T-helper 17 cell (primary cell): ENCODE results near the gene PDHB. TPM values are rescaled to one million over a fixed set of nuclear protein-coding genes. Genes with fewer than 3 reads are reported as not detected.

ENCODE experiments used
- ATAC-seq: fragments of 150-1000 bp; cut with Tn5 transposase; 2 replicates; pipeline ENCODE4 v1.10.0; 2021; ENCODE audit warnings: mild to moderate bottlenecking, moderate library complexity
- DNase-seq, 3 donors: peaks; one replicate each; pipeline versions ENCODE4 v3.0.0 to v3.0.0-alpha.2; 2020 to 2021
- H3K9me3 ChIP-seq: one replicate; pipeline ENCODE4 v1.7.0; 2013; ENCODE audit warnings: low read length, mild to moderate bottlenecking; ENCODE audit not compliant: control insufficient read depth, poor library complexity, severe bottlenecking
- H3K27ac Mint-ChIP-seq: one replicate; pipeline ENCODE4 v1.8.0; 2022; ENCODE audit warnings: mild to moderate bottlenecking, moderate library complexity, mixed read lengths
- H3K27me3 Mint-ChIP-seq: one replicate; pipeline ENCODE4 v1.8.0; 2022; ENCODE audit warnings: mixed read lengths
- H3K36me3 Mint-ChIP-seq: one replicate; pipeline ENCODE4 v1.8.0; 2022; ENCODE audit warnings: low read depth, mixed read lengths
- H3K4me1 Mint-ChIP-seq: one replicate; pipeline ENCODE4 v1.8.0; 2022; ENCODE audit warnings: mild to moderate bottlenecking, mixed read lengths
- H3K4me3 Mint-ChIP-seq: one replicate; pipeline ENCODE4 v1.8.0; 2022; ENCODE audit warnings: mild to moderate bottlenecking, moderate library complexity, mixed read lengths
- total RNA-seq, 4 donors: library from RNA in 2 of 4; stranded (reverse) in 2 of 4; gene quantifications; one replicate each; pipeline ENCODE4 v1.2.3 and lab custom pipeline; 2022 to 2026

Gene PDHB
- total RNA-seq, 2 donors from 2014 or later, result 25.6 to 29.9 TPM

GRCh38 chr3:58383904-58384303 lies 49.7 kb downstream of the PDHB start:
- H3K27ac Mint-ChIP-seq, result no peak overlapping the region
- ATAC-seq, result no peak
- H3K4me1 Mint-ChIP-seq, result peaks cover 14% of the 10 kb centered on the region
- peaks cover 8% of the 10 kb centered on the region for H3K36me3 Mint-ChIP-seq
- H3K9me3 ChIP-seq, result no peaks in the 10 kb centered on the region
- no peak for DNase-seq
- H3K4me3 Mint-ChIP-seq, result no peak overlapping the region
- H3K27me3 Mint-ChIP-seq, result no peaks in the 10 kb centered on the region

- ATAC-seq (no peak), DNase-seq (no peak)
- Mint-ChIP-seq H3K4me1 (peaks cover 14% of the 10 kb centered on the region), H3K27ac (no peak overlapping the region), H3K27me3 (no peaks in the 10 kb centered on the region), H3K36me3 (peaks cover 8% of the 10 kb centered on the region), H3K4me3 (no peak overlapping the region)
- H3K9me3 ChIP-seq, result no peaks in the 10 kb centered on the region
Observed at GRCh38 chr3:58383476-58383875, 50.2 kb downstream of the PDHB start.

- no peak overlapping the region for H3K27ac Mint-ChIP-seq
Observed at GRCh38 chr3:58379351-58380073, 54.1 kb downstream of the PDHB start.

GRCh38 chr3:58377750-58378149 lies 55.9 kb downstream of the PDHB start:
- no peak for ATAC-seq
- no peak overlapping the region for H3K4me3 Mint-ChIP-seq
- H3K27ac Mint-ChIP-seq, result no peak overlapping the region
- H3K36me3 Mint-ChIP-seq, result peaks cover 2% of the 10 kb centered on the region
- no peaks in the 10 kb centered on the region for H3K9me3 ChIP-seq
- no peaks in the 10 kb centered on the region for H3K27me3 Mint-ChIP-seq
- H3K4me1 Mint-ChIP-seq, result peaks cover 9% of the 10 kb centered on the region
- DNase-seq, result no peak

More at GRCh38 chr3:58379351-58380073, 54.1 kb downstream of the PDHB start:
- peaks cover 2% of the 10 kb centered on the region for H3K36me3 Mint-ChIP-seq
- no peaks in the 10 kb centered on the region for H3K27me3 Mint-ChIP-seq
- no peak for ATAC-seq
- no peak for DNase-seq
- no peak overlapping the region for H3K4me3 Mint-ChIP-seq
- peaks cover 9% of the 10 kb centered on the region for H3K4me1 Mint-ChIP-seq
- no peaks in the 10 kb centered on the region for H3K9me3 ChIP-seq

Other genes with a start within 250 kb of the PDHB start
- gene DNASE1L3, start 222.9 kb downstream of the PDHB start, total RNA-seq, result under 1 TPM in 1 of 2 donors, not detected in 1; 0.65 TPM
- 1 to 10 TPM; 2.1 to 2.9 TPM for gene ABHD6, start 196.0 kb downstream of the PDHB start, total RNA-seq
- 10 to 100 TPM; 16.4 to 19.4 TPM for gene RPP14, start 127.6 kb downstream of the PDHB start, total RNA-seq
- gene HTD2, start 127.3 kb downstream of the PDHB start, total RNA-seq, result 1 to 10 TPM; 6.9 to 7.3 TPM
- 10 to 100 TPM; 20.1 to 23.1 TPM for gene PXK, start 100.9 kb downstream of the PDHB start, total RNA-seq
- gene KCTD6, start 58.3 kb upstream of the PDHB start, total RNA-seq, result 1 to 10 TPM; 7.0 to 8.4 TPM
- not detected for gene ACOX2, start 103.4 kb upstream of the PDHB start, total RNA-seq
- gene FAM107A, start 143.6 kb upstream of the PDHB start, total RNA-seq, result not detected
- not detected for gene FAM3D, start 232.9 kb upstream of the PDHB start, total RNA-seq